Left lung (tissue), 10 donors: ENCODE data around the gene DSCAML1. TPM values are rescaled to one million over a fixed set of nuclear protein-coding genes. Genes with fewer than 3 reads are reported as not detected.

Experiments
- ATAC-seq: fragments of 200-7000 bp; cut with Tn5 transposase; one replicate; pipeline ENCODE4 v1.9.1; 2020; ENCODE audit warnings: moderate library complexity
- DNase-seq, 4 donors: peaks; one replicate each; pipeline ENCODE4 v3.0.0-alpha.2; 2013 to 2020
- H3K27ac ChIP-seq, 2 donors: fragments of 200-600 bp; sonication (generic) in 1 of 2; one replicate each; pipeline versions ENCODE4 v1.5.0 to v1.8.0; 2020 to 2021
- H3K27me3 ChIP-seq, 2 donors: fragments of 200-600 bp; sonication (generic) in 1 of 2; one replicate each; pipeline versions ENCODE4 v1.5.0 to v1.8.0; 2020 to 2021
- H3K36me3 ChIP-seq, 2 donors: fragments of 200-600 bp; sonication (generic) in 1 of 2; one replicate each; pipeline versions ENCODE4 v1.5.0 to v1.8.0; 2020 to 2021
- H3K4me1 ChIP-seq, 2 donors: fragments of 200-600 bp; one replicate each; pipeline ENCODE4 v1.8.0; 2021
- H3K4me3 ChIP-seq, 2 donors: fragments of 200-600 bp; sonication (generic) in 1 of 2; one replicate each; pipeline versions ENCODE4 v1.5.0 to v1.8.0; 2020 to 2021; ENCODE audit warnings: mild to moderate bottlenecking in 1 of 2
- H3K9me3 ChIP-seq, 2 donors: fragments of 200-600 bp; sonication (generic) in 1 of 2; one replicate each; pipeline versions ENCODE4 v1.5.0 to v1.8.0; 2020 to 2021
- CTCF ChIP-seq, 2 donors: fragments of 200-600 bp; sonication (generic) in 1 of 2; IDR thresholded peaks; one replicate each; pipeline versions ENCODE4 v1.5.0 to v1.8.0; 2021; ENCODE audit warnings: antibody characterized with exemption in 2 of 2
- intact Hi-C, 2 donors: fragments of 100-400 bp; cut with DNase I; formaldehyde crosslinking; loops; one replicate each; pipeline versions ENCODE4 v1.11.2 to v1.14.2; 2022
- polyA plus RNA-seq, 6 donors: library from polyadenylated mRNA; unstranded; fragments of 120-200 nt; gene quantifications; one replicate each; pipeline ENCODE4 v1.2.1, GENCODE V29; 2013; ENCODE audit not compliant: insufficient read length in 6 of 6
- total RNA-seq, 2 donors: library from RNA; stranded (reverse); fragmentation: NEBNext Ultra II Directional; extraction: Animal tissue kit (Norgen Biotek cat#: 25700); gene quantifications; one replicate each; pipeline ENCODE4 v1.2.1, GENCODE V29; 2021
- donor health status: DM: no; HTN: yes; CAD: no.
- donor health status: DM: no; HTN: no; CAD: no.

DSCAML1 gene
- total and polyA plus RNA-seq, 8 donors = 0.35 to 1.8 (median 1.2) TPM

- Histone ChIP-seq H3K27me3 (no peaks in the 10 kb centered on the region), H3K27ac (no peak overlapping the region), H3K9me3 (no peaks in the 10 kb centered on the region), H3K36me3 (no peaks in the 10 kb centered on the region), H3K4me3 (no peak overlapping the region), H3K4me1 (no peaks in the 10 kb centered on the region)
- no peak for TF ChIP-seq CTCF (IDR thresholded peaks at IDR 0.05)
- ATAC-seq = no peak
- no peak for DNase-seq
- intact Hi-C loops = no loop called here
These were observed 71.8 kb downstream of the DSCAML1 start for GRCh38 chr11:117725048-117725734.

- Histone ChIP-seq H3K4me3 (no peak overlapping the region), H3K36me3 (no peaks in the 10 kb centered on the region), H3K4me1 (no peaks in the 10 kb centered on the region), H3K9me3 (no peaks in the 10 kb centered on the region), H3K27ac (no peak overlapping the region), H3K27me3 (no peaks in the 10 kb centered on the region)
- DNase-seq (no peak), ATAC-seq (no peak)
- TF ChIP-seq CTCF (IDR thresholded peaks at IDR 0.05) = no peak
- intact Hi-C loops = no loop called here
These were observed 72.4 kb downstream of the DSCAML1 start for GRCh38 chr11:117724621-117725020.

- intact Hi-C loops = no loop called here
- Histone ChIP-seq H3K36me3 (no peaks in the 10 kb centered on the region), H3K27ac (no peak overlapping the region), H3K27me3 (no peaks in the 10 kb centered on the region), H3K4me3 (no peak overlapping the region), H3K4me1 (no peaks in the 10 kb centered on the region), H3K9me3 (no peaks in the 10 kb centered on the region)
- ATAC-seq (no peak), DNase-seq (no peak)
- no peak for TF ChIP-seq CTCF (IDR thresholded peaks at IDR 0.05)
These were observed 72.9 kb downstream of the DSCAML1 start for GRCh38 chr11:117724104-117724503.

- ATAC-seq (no peak), DNase-seq (no peak)
- TF ChIP-seq CTCF (IDR thresholded peaks at IDR 0.05) = no peak
- no peaks in the 10 kb centered on the region for H3K9me3 ChIP-seq
- no peaks in the 10 kb centered on the region for H3K36me3 ChIP-seq
- intact Hi-C loops = no loop called here
- no peaks in the 10 kb centered on the region for H3K4me1 ChIP-seq
- no peak overlapping the region for H3K4me3 ChIP-seq
- no peak overlapping the region for H3K27ac ChIP-seq
- no peaks in the 10 kb centered on the region for H3K27me3 ChIP-seq
These were observed 73.6 kb downstream of the DSCAML1 start for GRCh38 chr11:117723277-117724024.

GRCh38 chr11:117722082-117722481, 74.9 kb downstream of the DSCAML1 start:
- H3K27ac ChIP-seq = no peak overlapping the region
- no peaks in the 10 kb centered on the region for H3K36me3 ChIP-seq
- no peak for TF ChIP-seq CTCF (IDR thresholded peaks at IDR 0.05)
- intact Hi-C loops = no loop called here
- peaks cover 0 to 2% of the 10 kb centered on the region in 2 donors for H3K4me1 ChIP-seq
- ATAC-seq (no peak), DNase-seq (peak in 2 of 4 donors; percentile 42 to 68)
- H3K4me3 ChIP-seq = no peak overlapping the region
- H3K9me3 ChIP-seq = no peaks in the 10 kb centered on the region
- no peaks in the 10 kb centered on the region for H3K27me3 ChIP-seq
